ENCODE data around the gene EFNA1.

DNA sequence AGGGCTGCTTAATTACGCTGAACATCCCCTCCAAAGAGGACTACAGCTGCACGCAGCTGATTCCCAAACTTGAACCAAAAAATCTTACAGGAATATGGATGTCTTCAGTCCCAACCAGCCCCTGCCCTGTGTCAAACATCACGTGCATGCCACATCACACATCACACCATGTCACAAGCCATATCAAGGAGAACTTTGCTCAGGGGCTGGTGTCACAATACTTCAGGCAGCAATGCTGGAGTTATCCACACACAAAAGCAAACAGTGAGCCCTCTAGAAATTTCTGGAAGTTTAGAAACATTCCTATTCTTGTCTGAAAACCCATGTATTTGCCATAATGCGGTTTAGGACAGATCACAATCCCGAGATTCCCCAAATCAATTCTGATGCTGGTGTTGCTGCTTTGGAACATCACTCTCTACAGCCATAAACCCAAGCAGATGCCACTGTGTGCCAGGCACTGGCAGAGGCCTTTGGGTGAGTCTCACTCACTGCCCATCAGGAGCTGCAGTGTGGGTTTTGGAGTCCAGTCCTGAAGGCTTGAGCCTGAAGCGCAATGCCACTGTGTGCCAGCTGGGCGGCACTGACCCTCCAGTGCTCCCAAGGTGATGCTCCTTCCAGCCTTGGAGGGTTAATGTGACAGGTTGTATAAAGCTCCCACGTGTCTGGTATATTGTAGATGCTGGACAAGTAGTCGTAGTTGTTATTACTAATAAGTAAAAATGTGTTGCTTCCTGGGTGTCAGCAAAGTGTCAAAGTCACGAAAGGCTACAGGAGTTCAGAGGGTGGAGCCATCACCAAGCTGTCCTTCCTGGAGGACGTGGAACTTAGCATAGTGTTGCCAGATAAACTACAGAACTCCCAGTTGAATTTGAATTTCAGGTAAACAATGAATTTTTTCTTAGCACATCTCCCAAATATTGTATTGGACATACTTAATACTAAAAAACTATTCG, 20.1 kb upstream of the EFNA1 start:
- TF ChIP-seq POLR2A (IDR thresholded peaks at IDR 0.05): no peak
- TF ChIP-seq POLR2AphosphoS5 (IDR thresholded peaks at IDR 0.05): no peak
- TF ChIP-seq, protein P1, sequence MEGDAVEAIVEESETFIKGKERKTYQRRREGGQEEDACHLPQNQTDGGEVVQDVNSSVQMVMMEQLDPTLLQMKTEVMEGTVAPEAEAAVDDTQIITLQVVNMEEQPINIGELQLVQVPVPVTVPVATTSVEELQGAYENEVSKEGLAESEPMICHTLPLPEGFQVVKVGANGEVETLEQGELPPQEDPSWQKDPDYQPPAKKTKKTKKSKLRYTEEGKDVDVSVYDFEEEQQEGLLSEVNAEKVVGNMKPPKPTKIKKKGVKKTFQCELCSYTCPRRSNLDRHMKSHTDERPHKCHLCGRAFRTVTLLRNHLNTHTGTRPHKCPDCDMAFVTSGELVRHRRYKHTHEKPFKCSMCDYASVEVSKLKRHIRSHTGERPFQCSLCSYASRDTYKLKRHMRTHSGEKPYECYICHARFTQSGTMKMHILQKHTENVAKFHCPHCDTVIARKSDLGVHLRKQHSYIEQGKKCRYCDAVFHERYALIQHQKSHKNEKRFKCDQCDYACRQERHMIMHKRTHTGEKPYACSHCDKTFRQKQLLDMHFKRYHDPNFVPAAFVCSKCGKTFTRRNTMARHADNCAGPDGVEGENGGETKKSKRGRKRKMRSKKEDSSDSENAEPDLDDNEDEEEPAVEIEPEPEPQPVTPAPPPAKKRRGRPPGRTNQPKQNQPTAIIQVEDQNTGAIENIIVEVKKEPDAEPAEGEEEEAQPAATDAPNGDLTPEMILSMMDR (IDR thresholded peaks at IDR 0.05 in 8 of 11, conservative IDR thresholded peaks at IDR 0.05 in 3 of 11): no peak
